SIG-M5 (cell line): ENCODE results near the gene KRTAP5-2.
"Not testable (repeated sequence)": the region's sequence is repeated elsewhere in the genome, so short reads cannot be mapped to it uniquely, and the experiment has no call there.

Experiments
- DNase-seq: peaks from one replicate; lab custom pipeline; 2025; lab: John Stamatoyannopoulos, UW

Gene KRTAP5-2, protein sequence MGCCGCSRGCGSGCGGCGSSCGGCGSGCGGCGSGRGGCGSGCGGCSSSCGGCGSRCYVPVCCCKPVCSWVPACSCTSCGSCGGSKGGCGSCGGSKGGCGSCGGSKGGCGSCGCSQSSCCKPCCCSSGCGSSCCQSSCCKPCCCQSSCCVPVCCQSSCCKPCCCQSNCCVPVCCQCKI

DNA sequence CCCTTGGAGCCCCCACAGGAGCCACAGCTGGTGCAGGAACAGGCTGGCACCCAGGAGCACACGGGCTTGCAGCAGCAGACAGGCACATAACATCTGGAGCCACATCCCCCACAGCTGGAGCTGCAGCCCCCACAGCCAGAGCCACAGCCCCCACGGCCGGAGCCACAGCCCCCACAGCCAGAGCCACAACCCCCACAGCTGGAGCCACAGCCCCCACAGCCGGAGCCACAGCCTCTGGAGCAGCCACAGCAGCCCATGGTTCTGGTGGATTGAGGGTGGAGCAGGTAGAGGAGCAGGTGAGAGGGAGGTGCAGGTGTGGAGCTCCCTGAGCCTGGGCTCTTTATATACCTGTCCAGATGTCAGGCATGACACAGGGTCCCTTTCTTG, at the start of gene KRTAP5-2:
KRTAP5-2 (minus strand) TSS at position 301 of the 387 bp plus-strand sequence; CDS start at position 257, 44 bp downstream.
- DNase-seq: no peak

DNA sequence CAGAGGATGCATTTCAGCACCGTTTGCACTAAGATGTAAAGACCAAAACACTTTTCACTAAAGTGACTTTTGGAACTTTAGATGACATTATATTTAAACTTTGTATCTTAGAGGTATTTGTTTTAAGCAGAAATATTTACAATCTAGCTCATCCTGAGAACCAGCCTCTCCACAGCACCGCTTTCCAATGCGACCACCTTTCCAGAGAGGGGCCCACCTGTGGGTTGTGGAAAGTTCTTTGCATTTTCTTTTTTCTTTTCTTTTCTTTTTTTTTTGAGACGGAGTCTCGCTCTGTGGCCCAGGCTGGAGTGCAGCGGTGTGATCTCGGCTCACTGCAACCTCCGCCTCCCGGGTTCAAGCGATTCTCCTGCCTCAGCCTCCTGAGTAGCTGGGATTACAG, 48.4 kb upstream of the KRTAP5-2 start:
- not testable (repeated sequence) for DNase-seq

DNA sequence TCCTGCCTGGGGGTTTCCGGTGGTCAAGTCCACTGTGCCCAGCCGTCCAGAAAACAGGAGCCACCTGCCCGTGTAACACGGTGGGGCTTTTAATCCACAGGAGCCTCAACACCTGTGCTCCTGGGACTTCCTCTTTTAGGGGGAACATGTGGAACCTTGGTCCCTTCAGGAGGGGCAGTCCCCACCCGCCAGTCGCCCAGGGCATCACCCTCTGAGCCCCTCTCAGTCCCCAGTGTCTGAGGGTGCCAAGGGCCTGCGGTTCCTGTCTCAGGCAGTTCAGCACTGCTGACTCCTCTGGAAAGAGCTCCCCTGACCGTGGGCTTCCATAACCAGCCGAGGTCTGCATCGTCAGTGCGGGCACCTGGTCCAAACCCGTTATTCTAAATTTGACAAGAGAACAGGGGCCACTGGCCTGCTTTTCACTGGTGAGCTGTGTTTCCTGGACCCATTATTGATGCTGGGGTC, 47.3 kb upstream of the KRTAP5-2 start:
- no peak for DNase-seq

DNA sequence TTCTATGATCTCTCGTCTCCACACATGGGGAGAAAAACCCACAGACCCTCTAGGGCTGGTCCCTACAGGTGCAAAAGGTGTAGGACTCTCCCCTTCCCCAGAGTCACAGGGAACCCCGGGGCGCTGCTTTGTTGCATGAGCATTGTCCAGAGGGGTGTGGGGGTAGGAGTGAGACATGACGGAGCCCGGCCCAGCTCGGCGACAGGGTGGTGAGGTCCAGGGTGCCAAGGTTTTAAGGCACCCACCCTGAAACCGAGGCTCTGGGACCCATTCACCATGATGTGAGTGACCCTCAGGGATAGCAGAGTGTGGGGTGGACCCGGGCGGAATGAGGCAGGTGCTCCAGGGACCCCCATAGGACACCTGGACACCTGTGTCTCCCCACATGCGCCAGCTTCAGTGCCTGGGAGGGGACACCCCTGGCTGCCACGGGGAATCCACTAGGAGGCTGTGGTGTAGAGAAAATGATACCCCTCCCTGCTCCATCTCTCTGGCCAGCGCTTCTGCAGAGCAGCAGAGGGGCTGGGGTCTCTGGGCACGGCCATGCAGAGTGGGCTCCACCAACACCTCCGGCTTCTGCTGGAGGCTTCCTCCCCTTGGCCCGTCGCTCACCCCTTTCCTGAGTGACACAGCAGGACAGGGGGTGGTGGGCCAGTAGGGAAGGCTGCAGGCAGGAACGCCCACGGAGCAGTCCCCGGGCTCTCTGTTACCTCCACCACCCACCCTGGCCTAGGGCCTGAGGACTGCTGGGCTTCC, 46.7 kb upstream of the KRTAP5-2 start:
- no peak for DNase-seq

DNA sequence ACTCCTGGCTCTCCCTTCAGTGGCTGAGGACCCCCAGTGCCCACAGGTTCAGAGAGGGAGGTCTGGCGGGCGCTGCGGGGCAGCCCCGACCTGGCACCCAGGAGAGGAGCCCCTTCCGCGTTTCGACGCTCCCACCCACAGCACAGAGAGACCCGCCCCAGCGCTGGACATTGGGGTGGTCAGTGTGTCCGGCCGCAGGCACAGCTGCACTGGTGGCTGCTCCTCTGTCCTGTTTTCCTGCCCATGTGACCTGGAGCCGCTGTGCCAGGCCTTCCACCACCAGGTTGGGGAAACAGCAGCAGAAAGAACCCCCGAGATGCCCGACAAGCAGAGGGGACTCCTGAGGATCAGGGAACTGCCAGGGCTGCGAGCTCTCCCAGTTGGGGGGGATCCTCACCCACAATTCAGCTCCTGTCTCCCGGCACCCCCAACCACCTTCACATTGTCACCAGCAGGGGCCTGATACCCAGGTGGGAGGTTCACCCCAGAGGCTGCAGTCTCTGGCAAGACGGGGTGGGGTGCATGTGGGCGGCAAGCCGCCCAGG, 45.1 kb upstream of the KRTAP5-2 start:
- DNase-seq: no peak

DNA sequence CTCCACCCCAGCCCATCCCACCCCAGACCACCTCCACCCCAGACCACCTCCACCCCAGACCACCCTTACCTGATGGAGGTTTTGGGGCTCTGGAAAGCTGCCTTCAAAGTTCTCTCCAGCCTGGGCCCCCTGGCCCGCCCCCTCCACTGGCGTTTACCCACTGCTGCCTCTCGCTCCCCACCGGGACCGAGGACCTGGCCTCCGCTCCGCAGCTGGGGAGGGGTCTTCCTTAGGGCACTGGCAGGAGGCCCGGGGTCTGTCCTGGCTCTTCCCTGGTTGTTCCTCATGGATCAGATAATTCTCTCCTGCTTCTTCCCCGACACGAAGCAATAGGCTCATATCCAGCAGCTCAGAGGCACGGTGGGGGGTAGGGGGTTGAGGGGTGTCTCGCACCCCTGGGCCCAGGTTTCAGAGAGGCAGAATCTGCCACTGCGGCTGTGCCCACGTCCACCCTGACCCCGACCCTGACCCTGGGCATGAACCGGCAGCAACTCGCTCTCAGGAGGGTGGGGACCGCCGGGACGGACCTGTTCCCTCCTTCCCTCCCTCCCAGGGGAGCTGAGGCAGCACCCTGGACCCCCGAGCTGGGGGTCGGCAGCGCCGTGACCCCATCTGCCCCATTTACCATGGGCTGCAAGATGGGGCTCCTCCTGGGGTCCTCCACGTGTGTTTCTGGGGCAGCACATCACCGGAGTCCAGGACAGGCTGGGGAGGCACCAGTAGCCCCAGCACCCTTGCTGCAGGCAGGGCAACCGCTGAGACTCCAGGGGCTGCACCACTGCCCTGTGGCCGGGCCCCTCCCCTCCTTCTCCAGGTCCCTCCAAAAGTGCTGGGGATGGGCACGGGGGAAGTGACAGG, 44.4 kb upstream of the KRTAP5-2 start:
- no peak for DNase-seq

DNA sequence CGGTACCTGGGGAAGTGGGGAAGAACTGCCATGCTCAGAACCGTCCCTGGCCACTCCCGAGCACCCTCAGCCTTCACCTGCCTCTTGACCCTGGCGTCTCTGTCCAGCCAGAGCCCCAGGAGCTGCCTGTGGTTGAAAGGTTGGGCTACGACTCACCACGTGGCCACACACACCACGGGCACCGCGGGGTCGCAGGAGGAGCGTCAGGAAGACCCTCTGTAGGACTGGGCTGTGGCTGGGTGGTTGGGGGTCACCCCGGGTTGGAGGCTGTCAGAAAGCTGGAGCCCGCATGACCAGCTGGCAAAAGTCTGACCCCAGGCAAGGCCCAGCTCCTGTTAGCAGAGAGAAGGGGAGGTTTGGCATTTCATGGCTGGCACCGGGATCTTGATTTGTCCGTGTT, 43.0 kb upstream of the KRTAP5-2 start:
- DNase-seq: no peak

DNA sequence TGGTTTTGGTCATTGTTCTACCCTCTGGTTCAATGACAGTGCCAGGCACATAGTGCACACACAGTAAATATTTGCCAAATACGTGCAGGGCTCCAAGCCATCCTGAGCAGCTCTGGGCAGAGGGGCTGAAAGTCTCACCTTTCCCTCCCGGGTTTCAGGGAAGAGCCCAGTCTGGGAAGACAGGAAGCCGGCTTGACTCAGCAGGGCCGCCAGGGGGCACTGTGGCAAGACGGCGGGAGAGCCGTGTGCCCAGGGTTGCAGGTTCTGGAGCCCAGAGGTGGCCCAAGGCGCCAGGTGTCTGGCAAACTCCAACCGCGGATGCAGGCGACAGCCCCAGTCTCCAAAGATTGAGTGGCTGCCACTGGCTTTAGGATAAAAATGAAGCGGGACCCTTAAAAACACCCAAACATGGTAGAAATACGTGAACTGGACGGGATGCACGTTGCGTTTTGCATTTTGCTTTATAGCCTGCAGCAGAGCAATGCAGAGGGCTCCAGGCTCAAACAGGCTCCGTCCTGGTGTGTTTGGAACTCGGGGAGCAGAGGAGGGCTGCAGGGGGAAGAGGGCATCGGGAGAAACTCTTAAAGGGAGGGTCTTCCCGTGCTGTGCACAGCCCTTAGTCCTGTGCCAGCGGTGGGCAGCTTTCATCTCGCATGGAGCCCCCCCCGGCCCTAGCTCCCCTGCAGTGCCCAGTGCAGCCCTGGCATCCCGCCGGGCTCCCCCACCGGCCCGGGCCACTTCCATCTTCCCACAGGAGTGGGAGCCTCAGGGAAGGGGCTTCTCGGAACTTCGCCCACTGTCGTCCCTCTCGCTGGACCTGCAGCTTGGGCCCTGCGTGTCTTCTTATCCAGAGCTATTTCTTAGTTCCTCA, 42.2 kb upstream of the KRTAP5-2 start:
- DNase-seq: no peak

DNA sequence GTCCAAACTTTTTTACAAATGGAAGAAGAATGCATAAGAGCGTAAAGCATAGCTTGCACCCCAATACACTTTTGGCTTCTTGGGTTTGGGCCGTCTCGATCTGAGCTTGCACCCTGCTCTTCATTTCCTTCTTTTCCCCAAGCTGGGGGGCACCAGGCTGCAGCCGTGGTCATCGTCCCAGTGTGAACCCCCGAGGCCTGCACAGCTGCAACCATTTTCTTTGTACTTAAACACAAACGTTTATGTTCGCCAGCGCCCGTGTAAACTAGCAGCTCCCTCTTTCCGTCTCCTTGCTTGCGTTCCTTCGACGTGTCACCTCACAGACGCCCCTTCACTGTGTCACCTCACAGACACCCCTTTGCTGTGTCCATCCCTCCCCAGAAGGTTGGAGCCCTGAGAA, 41.6 kb upstream of the KRTAP5-2 start:
- no peak for DNase-seq

DNA sequence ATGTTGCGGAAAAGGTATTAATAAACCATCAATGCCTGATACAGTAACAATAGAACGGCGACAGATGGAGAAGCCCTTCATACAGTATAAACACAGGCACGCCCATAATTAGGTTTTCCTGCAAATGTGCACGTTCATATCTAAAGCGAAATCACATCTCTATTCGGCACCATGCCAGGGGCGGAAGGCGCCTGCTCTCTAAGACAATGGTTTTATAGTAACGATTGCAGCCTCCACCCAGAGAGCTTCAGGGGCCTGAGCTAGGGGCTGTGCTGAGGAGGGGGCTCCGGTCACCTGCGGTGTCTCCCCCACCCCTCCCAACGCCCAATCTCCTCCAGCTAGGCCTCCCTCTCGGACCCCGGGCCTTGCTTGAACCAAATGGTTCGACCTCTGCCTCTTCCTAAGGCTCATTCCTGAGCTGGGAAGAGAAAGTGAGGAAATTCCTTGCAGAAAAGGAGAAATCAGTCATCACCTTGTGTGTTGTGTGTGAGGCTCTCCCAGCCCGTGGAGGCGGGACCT, 41.1 kb upstream of the KRTAP5-2 start:
- no peak for DNase-seq

DNA sequence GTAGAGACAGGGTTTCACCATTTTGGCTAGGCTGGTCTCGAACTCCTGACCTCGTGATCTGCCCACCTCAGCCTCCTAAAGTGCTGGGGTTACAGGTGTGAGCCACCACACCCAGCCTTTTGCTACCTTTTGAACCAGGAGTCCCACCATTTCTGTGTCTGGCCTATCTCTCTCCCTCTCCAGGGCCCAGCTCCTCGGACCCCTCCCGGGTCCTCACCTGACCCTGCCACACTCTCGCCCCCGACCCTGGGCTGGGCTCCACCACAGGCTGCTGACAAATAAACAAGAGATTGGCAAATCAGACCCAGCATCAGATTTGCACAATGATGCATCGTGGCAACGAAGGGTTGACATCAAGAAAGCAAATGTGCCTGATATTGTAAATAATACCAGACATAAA, 40.2 kb upstream of the KRTAP5-2 start:
- DNase-seq: no peak

DNA sequence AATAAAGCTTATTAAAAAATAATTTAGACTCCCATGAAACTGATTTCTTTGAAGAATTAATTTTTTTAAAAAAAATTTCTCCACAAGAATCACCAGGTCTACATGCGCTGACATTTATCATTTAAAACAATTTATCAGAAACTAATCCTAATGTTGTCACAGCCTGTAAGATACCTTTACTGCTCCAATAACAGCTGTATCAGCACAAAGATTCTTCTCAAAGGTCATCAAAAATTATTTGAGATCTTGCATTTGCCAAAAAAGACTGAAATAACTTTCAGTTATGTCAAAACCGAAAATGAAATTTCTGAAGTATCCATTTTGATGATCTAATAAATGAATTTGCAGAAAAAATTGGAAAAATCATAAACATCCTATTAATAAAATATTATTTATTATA, 39.5 kb upstream of the KRTAP5-2 start:
- DNase-seq: no peak

DNA sequence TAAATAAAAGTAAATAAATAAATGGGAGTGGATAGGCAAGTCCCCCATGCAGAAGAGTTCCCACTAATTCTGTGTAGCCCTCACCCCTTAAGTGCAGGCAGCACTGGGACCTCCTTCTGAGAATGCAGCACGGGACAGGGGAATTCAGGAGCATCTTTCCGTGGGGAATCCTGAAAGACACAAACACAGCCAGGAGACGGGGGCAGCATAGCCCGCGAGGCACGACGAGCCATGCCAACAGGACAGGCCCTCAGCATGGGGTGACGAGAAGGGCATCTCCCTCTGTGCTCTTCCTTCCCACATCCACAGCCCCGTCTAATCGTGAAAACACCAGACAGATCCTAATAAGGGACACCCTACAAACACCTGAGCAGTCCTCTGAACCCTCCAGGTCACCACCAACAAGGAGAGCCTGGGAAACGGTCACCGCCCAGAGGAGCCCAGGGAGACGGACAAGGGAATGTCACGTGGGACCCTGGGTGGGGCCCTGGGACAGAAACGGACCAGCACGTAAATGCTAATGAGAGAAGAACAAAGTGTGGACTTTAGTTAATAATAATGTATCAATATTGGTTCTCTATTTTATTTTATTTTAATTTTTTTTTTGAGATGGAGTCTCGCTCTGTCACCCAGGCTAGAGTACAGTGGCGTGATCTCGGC, 38.3 kb upstream of the KRTAP5-2 start:
- no peak for DNase-seq

DNA sequence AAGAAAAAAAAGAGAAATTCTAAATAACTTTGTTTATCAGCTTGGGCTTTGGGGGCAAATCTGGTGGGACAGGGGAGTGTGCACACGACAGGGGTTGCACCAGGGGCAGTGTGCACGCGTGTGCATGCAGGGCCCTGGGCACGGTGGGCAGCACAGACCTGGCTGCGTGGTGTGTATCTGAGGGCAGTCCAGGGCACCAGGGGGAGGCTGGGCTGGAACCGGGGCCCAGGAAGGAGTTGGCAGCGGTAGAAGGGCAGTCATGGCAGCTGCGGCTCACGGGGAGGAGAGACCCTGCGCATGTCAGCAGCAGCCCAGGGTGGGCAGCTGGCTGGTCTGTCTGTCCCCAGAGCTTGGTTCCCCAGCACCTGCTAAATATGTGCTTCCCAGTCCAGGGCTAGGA, 35.8 kb upstream of the KRTAP5-2 start:
- DNase-seq: no peak

DNA sequence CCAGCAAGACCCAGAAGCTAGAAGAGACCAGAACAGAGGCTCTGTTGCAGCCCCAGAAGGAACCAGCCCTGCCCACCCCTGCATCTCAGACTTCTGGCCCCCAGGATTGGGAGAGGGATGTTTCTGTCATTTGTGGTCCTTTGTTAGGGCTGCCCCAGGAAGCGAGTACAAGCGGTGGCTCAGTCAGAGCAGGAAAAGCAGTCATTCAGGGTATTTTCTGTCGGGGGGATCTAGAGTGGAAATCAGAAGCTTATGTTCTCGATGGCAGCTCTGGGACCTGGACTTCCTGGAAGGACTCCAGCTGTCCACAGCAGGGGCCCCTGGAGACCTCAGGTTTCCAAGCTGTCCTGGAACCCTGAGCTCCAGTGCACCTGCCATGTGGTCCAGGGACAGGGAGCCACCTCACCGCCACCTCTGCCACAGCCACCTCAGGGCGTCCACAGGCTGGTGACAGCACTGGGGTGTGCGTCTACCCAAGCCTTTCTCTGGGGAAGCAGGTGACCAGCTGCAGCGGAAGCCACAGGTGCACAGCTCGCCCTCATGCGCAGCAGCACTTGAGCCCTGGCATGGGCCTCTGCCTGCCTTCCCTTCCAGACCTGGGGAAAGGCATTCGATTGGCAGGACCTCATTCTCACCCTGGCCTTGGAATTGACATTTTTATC, 34.1 kb upstream of the KRTAP5-2 start:
- DNase-seq: no peak

DNA sequence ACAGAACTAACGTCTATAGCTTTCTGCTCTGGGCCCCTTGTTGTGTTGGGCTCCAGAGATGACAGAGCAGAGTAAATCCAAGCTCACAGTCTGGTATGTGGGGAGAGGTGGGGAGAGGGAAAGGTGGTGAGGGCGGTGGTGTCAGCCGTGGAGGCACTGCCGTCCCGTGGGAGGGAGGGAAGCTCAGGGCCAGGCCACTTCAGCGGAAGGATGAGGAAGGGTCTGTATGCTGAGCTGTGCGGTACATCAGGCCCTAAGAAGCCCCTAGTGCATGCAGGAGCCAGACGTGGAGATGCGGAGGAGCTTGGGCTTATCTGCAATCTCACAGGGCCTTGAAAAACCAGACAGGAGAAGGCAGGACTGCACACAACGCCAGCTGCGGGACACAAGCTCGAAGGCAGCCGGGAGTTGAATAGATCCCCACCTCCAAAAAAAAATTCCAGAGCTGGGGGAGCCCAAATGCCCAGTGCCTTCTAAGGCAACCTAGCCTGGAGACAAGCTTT, 33.0 kb upstream of the KRTAP5-2 start:
- DNase-seq: no peak

DNA sequence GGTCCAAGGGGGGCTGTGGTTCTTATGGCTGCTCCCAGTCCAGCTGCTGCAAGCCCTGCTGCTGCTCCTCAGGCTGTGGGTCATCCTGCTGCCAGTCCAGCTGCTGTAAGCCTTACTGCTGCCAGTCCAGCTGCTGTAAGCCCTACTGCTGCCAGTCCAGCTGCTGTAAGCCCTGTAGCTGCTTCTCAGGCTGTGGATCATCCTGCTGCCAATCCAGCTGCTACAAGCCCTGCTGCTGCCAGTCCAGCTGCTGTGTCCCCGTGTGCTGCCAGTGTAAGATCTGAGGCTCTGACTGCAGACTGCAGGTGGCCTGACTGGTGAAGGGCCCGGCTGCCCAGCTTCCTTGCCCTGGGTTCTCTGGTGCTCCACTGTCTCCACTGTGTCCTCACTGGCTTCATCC, 32.2 kb upstream of the KRTAP5-2 start:
- DNase-seq: no peak

DNA sequence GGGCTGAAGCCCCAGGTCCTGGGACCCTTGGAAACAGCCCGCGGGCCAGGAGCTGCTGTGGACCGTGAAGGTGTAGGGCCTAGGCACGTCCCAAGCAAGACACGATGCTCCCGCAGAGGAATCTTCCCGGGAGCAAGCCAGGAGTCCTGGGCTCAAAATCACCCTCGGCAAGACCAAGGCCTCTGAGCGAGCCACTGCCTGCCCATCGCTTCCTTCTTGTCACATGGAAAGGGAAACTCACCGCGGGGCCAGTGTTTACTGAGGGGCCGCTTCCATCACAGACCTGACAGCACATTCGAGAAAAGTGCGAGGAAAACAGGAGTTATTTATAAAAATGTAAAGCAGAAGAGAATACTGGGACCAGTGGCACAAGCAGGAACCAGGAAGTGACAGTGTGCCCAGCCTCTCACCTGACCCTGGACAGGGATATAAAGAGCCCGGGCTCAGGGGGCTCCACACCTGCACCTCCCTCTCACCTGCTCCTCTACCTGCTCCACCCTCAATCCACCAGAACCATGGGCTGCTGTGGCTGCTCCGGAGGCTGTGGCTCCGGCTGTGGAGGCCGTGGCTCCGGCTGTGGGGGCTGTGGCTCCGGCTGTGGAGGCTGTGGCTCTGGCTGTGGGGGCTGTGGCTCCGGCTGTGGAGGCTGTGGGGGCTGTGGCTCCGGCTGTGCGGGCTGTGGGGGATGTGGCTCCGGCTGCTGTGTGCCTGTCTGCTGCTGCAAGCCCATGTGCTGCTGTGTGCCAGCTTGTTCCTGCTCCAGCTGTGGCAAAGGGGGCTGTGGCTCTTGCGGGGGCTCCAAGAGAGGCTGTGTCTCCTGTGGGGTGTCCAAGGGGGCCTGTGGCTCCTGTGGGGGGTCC, 31.5 kb upstream of the KRTAP5-2 start, which contains the start of gene KRTAP5-5:
KRTAP5-5 (plus strand) TSS at position 450 of the 860 bp plus-strand sequence; CDS start at position 516, 66 bp downstream.
- DNase-seq: no peak
